ENCODE data around the gene SH3D21.

SH3D21 gene

GRCh38 chr1:36303650-36304360, 2.4 kb upstream of the SH3D21 start:
- DNase-seq (ENCODE audit: low spot score) = no peak

- no peak for DNase-seq (ENCODE audit: low spot score)
Observed at GRCh38 chr1:36304521-36304920, 1.6 kb upstream of the SH3D21 start.

DNA sequence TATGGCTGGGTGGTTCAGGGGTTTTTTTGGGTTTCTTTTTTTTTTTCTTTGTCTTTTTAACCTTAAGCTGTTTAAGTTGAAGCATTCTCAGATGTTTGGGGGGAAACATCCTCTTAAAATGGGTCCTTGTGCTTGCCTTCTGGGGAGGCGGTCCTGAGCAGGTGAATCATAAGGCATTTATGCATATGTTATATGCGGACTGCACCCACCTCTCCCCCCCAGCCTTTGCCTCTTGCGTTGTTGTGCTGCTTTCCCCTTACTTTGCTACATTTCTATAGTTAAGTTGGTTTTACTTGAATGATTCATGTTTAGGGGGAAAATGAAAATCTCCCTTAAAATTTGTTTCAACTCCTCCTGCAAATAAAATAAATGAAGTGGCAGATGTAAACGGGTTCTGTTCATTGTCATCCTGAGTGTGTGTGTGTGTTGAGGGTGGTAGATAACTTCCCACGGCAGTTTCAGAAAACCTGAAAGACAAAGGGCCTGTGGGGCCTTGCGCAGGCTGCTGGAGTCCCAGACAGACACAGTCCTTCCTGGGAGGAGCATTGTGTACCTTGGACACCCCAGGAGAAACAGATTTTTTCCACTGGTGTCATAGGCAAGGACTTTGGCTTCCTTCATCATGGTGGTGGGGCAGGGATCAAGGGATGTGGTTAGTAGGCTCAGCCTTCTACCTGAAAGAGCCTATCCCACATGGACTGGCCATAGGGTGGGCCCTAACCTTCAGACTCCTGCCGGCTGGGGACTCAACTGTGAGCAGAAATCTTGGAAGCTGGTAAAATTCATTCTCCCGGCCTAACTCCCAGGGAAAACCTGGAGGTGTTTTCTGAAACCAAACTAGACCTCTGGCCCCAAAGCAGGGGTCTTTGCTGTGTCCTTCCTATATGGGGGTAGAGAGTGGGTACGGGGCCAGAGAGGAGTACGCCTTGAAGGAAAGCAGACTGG, 926 bp upstream of the SH3D21 start:
- DNase-seq (ENCODE audit: low spot score) = no peak

DNA sequence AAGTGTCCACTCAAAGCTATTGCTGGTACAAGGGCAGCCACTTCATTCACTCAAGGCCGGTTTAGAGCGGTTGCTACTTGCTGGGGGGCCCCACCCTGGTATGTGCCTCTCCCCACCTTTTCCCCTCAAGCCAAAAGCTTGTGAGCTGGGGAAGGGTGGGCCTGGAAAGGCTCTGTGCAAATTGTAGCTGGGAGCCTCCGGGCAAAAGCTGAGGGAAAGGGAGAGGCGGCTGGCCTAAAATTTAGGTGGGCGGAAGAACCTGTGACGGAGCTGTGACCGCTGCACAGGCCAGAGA, 306 bp upstream of the SH3D21 start:
- DNase-seq (ENCODE audit: low spot score) = no peak

DNA sequence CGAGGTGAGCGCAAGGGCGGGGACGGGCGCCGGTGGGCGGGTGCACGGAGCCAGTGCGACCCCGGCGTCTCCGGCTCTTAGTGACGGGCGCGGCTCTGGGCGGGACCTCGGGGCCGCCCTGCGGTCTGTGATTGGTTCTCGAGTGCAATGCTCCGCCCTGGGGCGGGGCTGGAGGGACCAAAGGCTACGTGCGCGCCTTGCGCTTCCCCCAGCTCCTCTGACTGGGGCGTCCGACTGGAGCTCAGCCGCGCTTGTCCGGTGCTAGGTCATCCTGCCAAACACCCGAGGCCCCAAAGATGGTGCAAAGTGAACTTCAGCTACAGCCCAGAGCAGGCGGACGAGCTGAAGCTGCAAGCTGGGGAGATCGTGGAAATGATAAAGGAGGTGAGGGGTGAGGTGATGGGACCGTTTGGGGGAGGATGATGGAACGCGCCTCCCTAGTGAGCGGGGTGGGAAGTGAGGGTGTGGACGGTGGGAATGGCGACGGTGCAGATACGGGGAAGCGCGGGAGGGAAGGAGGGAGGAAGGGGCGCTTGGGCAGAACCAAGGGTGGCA, 811 bp downstream of the SH3D21 start:
- peak; percentile 99 for DNase-seq (ENCODE audit: low spot score)

- DNase-seq (ENCODE audit: low spot score) = no peak
Observed at GRCh38 chr1:36307601-36308330, 1.6 kb downstream of the SH3D21 start.

DNA sequence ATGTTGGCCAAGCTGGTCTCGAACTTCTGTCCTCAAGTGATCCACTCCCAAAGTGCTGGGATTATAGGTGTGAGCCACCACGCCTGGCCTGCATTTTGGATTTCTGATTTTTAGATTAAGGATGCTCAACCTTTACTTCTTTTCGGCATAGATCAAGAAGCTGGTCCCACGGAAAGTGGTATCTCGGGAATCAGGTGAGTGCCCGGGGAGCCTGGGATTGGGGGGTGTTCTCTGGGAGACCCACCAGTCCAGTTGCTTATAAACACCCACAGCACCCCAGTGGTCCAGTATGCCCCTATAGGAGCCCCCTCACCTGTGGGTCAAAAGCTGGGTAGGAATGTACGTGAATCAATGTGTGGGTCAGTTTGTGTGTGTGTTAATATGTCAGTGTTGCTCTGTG, 3.2 kb downstream of the SH3D21 start:
- DNase-seq (ENCODE audit: low spot score) = no peak

DNA sequence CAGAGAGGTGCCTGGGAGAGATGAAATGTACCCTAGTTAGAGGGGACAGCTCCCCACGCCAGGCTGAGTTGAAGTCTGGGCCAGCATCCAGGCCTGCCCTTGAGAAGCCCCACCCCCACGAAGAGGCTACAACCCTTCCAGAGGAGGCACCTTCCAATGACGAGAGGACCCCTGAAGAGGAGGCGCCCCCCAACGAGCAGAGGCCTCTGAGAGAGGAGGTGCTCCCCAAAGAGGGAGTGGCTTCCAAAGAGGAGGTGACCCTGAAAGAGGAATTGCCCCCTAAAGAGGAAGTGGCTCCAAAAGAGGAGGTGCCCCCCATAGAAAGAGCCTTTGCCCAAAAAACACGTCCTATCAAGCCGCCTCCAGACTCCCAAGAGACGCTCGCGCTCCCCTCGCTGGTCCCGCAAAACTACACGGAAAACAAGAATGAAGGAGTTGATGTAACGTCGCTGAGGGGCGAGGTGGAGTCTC, 14.2 kb downstream of the SH3D21 start:
- peak; percentile 67 for DNase-seq (ENCODE audit: low spot score)

DNA sequence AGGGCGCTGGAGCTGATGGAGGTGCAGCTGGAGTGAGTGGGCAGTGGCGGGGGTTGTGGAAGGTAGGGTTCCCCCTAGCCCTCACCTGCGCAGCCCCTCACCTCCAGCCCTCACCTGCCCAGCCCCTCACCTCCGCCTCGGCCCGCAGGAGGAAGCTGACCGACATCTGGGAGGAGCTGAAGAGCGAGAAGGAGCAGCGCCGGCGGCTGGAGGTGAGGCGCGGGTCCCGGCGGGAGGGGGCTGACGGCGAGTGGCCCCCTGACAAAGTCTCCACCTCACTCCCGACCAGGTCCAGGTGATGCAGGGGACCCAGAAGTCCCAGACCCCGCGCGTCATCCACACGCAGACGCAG, 14.6 kb downstream of the SH3D21 start:
- DNase-seq (ENCODE audit: low spot score) = no peak

- peak; percentile 44 for DNase-seq (ENCODE audit: low spot score)
Observed at GRCh38 chr1:36321119-36321951, 15.2 kb downstream of the SH3D21 start.

DNA sequence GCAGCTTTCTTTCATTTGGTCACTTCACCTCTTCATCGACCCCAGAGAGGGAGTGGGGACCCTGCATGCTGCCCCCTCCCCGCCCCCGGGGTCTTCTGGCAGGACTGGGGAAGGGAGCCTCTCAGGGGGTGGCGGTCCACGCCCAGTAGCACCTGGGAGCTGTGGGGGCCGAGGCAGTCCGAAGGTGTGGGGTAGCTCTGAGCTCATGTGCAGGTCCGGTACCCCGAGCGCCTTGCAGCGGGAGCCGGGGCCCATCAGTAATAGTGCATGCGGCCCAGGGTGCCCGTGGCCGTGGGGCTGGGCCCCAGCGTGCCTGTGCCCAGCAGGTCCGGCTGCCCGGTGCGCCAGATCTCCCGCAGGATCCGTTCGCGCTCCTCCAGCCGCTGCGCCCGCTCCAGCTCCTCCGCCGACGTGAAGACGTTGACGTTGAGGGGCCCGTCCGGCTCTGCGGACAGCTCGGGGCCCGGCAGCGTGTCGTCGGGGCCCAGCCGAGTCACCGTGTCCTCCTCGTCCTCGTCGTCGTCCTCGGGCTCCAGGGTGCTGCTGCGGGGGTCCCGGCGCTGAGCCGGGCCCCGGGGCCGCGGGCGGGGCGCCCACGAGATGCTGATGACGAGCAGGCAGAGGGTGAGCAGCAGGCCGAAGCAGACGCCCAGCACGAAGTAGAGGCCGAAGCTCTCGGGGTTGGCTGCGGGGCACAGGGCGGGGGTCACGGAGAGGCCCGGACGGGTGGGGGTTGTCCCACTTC, 16.0 kb downstream of the SH3D21 start:
- no peak for DNase-seq (ENCODE audit: low spot score)

DNA sequence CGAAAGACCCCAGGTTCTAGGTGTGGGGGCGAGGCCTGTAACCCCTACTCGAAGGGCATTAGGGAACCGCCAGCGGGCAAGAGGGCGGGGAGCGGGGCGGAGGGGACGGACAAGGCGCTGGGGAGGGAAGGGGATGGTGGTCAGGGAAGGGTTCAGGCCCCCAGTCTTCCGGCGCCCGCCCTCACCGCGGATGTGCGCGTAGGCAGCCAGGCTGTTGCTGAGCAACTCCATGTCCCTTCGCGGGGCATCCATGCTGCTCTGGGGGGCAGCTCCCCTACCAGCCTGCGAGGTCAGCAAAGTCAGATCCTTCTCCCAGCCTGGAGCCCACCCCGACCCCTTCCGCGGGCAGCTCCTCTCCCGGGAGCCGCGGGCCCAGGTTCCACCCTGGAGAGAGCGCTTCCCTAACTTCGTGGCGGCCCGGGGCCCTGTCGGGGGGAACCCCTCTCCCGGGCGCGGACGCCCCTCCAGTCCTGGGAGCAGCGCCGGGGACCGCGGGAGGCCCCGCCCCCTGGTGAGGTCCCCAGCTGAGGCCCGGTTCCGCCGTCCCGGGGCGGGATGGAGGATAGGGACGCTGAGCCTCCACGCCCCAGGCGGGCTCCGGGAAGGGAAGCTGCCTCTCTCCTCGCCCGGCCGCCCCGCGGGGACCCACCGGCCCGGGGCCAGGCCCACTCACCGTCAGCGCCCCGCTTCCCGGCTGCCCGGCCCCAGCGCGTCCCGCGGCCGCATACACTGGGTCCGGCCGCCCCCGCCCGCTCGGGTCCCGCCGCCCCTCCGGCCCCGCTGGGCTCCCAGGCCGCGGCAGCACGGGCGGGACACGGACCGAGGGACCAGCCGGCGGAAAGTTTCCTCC, 16.8 kb downstream of the SH3D21 start:
- peak; percentile 42 for DNase-seq (ENCODE audit: low spot score)

DNA sequence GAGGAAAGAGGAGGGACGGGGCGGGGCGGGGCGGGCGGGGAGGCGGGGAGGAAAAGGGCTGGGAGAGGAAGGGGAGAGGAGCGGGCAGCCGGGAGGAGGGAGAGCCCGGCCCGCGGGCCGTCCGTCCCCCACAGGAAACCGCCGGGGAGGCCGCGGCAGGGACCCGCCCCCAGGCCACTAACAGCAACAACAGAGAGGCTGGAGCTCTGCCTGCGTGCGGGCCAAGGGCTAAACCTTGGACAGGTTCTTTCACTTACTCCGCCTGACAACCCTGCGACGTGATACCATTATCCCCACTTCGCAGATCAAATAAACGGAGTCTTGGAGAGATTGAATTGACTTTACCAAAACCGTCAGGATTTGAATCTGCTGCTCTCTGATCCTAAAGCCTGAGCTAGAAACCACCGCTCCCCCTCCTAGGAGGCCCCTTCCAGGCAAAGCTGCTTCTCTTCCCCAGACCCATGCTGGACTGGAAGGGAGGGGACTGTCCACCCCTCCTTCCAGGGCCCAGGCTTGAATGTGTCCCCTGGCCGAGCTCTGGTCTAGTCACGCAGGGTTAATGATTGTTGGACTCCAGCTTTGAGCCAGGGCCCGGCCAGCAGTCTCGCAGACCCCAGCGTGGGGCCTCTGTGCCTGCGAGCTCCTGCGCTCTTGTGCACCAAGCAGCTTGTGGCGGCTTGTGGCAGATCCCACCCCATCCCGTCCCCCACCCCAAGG, 17.6 kb downstream of the SH3D21 start, which contains the start of gene EVA1B:
TSS of gene EVA1B (minus strand) at position 10 of the 717 bp plus-strand sequence. CDS start 608 bp downstream, outside the sequence.
- peak; percentile 32 for DNase-seq (ENCODE audit: low spot score)

DNA sequence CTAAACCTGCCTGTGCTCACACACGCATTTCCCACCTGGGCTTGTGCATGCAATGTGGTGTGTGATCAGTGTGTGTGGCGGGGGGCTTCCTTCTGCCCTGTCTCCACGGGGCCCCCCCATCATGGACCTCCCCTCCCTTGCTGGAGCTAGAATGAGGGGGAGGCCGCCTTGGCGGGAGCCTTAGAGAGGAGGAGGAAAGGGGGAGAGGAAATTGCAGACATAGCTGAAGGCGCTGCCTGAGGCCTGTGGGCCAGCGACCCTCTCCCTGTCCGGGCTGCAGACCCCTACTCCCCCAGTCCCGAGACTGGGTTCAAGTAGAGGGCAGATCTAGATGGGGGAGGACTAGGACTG, 18.2 kb downstream of the SH3D21 start:
- DNase-seq (ENCODE audit: low spot score) = no peak

DNA sequence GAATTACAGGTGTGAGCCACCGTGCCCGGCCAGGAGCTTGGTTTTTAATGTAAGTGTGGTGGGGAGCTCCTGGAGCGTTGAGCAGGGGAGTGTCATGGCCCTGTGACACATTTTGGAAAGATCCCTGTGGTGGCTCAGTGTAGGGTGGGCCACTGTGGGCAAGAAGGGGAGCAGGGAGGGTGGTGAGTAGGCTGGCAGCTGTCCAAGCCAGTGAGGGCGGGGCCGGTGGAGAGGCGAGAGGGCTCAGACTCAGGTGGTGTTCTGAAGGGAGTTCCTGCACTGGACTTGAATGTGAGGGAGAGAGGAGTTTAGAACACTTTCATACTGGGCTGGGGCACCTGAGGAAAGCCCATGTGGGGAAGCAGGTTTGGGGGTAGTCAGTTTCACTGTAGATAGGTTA, 20.3 kb downstream of the SH3D21 start:
- no peak for DNase-seq (ENCODE audit: low spot score)

GRCh38 chr1:36327421-36328087, 21.4 kb downstream of the SH3D21 start:
- no peak for DNase-seq (ENCODE audit: low spot score)

DNA sequence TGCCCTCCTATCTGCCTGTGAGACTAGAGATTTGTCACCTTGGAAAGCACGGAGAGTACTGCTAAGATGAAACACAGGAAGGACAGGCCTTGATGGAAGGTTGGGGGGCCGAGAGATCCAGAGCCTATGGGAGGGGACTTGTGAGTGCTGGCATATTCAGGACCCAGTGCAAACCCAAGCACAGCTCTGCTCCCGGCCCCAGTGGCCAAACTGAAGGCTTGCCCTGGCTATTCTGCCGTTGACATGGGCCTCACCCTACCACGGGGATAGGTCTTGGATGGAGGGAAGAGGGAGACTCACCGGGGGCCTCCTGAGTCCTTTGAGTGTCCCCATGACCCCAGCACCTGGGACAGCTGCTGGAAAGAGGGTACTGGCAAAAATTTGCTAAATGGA, 21.9 kb downstream of the SH3D21 start:
- no peak for DNase-seq (ENCODE audit: low spot score)

DNA sequence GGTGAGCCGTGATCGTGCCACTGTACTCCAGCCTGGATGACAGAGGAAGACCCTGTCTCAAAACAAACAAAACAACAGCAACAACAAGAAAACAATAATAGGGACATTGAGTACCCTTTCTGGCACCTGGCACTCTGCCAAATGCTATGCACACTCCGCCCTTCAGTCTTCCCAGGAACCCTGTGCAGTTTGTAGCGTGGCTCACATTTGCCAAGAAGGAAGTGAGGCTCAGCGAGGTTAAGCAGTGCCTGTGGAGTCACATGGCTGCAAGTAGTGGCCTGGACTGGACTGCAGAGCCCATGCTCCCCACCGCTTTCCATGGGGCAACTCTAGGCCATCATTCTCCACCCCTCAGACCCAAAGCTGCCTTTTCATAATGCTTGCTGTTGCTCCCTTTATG, 22.5 kb downstream of the SH3D21 start:
- no peak for DNase-seq (ENCODE audit: low spot score)

DNA sequence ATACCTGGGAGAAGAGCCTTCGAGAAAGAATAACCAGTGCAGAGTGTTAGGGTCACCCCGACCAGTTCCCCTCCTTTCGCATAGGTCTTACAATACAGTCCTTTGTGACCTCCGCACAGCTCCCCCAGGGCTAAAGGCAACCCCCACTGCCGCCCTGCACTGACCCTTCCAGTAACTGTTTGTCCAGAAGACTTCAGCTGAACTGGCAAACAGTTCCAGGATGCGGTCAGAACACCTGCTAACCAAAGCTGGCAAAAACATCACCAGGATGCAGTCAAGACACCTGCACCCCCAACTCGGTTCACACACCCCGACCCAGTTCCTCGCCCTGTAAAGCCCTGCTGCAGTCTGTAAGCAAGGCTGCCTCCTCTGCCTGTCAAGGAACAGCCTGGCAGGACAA, 23.6 kb downstream of the SH3D21 start:
- no peak for DNase-seq (ENCODE audit: low spot score)

Data from germinal center (tissue), 1 donor.